NCI-H128 (cell line): ENCODE data around the gene TMEM30A.

ENCODE experiments used
- DNase-seq: peaks from one replicate; lab custom pipeline; 2025; ENCODE audit not compliant: unreplicated experiment; lab: John Stamatoyannopoulos, UW

Gene TMEM30A

DNA sequence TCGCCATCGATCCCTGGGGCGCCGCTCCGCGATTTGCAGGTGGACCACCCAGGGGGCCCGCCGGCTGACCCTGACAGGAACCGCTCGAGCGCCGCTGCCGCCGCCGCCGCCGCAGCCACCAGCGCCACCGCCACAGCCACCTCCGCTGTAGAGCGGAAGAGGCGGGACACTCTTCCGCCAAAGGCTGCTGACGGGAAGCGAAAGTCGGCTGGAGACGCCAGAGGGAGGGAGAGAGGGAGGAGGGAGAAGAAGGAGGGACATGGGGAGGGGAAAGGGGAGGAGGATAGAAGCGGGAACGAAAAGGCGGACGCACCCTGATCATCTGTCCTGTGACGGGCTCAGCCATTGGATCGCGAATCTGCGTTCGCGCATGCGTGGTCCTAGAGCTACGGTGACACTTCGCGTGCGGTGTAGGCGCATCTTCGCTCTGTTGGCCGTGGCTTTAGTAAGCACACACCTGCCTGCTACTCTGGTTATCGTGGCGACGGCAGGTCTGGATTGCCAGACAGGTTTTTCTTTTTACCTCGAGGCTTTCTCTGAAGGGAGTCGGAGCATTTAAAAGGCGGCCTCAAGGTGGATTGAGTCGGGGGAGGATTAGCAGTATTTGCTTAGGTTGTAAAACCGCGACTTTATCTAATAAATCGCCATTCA is at the start of gene TMEM30A:
TMEM30A (minus strand) TSS at position 161 of the 651 bp plus-strand sequence; CDS start at position 7, 154 bp downstream.
- DNase-seq, result peak; percentile 97

- DNase-seq, result no peak
Observed at GRCh38 chr6:75333676-75334200, 49.1 kb upstream of the TMEM30A start.

DNA sequence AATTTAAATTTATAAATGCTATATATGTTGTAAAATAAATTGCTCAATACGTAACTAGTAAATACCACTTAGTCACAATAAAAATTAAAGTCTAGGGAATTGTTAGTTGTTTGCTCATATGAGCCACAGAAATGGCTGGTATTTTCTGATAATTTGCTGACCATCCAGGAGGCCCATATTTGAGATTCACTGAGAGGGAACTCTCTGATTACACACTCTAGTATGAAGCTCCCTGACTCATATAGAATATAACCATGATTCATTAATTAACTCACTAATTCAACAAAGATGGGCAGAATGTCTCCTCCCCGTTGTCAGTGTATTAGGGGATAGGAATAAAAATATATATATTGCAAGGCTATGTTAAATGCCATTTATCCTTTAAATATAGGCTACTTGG is 46.6 kb upstream of the TMEM30A start:
- no peak for DNase-seq

DNA sequence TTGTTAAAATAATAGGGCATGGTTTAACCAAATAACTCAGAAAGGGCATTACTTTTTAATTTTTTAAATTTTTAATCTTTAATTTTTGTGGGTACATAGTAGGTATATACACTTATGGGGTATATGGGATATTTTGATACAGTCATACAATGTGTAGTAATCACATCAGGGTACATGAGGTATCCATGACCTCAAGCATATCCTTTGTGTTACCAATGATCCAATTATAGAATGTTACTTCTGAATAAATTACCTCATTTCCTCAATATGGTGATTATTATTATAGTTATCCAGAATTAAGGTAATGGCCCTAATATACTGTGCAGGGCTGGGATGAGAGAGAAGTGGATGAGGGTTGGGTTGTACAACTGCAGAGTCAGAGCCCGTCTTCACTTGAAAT is 45.1 kb upstream of the TMEM30A start:
- DNase-seq, result no peak

DNA sequence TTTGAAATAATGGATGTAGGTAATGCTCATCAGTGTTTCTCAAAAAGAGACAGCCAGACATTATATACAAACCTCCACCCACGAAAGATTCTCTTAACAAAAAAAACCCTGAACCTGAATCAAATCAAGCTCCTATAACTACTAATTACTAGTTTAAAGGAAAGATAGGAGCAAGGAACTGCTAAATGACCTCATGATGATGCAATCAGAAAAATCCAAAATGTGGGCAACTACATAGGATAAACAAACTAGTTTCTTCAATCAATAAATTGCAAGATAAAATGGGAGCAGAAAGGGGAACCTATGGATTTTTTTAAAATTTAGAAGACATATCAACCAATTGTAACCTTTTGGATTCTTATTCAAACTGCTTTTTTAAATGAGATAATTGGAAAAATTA is 43.2 kb upstream of the TMEM30A start:
- DNase-seq, result no peak

- DNase-seq, result no peak
Observed at GRCh38 chr6:75326557-75327258, 42.1 kb upstream of the TMEM30A start.

DNA sequence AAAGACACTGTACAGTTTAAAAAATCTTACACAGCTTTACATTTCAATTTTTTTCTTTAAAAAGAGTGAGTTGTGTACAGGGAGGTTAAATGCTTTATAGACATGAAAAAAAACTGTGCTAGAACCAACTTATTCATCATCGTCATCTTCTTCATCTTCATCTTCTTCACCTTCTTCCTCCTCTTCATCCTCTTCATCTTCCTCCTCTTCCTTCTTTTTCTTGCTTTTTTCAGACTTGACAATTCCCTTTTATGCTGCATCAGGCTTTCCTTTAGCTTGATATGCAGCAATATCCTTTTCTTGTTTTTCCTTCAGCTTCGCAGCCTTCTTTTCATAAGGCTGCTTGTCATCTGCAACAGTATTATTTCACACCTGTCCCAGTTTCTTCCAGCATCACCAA is 34.3 kb upstream of the TMEM30A start:
- no peak for DNase-seq

DNA sequence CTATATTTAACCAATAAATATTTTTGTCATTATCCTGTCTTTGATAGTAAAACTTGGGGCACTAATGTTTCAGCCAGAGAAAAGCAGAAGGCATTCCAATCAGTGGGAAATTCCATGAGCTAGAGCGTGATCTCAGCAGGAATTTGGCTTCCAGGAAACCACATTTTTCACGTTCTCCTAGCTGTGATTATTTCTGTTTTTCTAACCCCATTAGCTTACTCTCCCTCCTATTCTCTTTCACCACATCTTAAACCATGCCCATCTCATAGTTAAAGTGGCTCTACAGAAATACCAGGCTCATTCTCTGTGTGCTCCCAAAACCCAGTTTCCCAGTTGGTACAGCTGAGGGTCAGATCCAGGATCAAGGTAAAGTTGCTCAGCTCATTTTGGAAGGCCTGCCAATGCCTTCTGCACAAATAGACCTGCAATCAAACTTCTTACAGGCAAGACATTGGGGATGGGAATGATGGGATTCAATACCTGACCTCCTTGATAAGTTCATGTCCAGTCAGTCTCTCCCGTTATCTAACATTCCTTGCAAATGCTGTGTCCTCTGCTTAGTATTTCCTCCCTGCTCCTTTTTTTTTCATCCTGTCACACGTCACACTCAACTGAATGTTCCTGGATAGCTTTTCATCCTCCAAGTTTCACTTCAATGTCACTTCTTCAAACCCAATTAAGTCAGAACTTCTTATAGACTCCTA is 33.1 kb upstream of the TMEM30A start:
- no peak for DNase-seq

GRCh38 chr6:75315978-75316377 is 31.4 kb upstream of the TMEM30A start:
- DNase-seq, result no peak

- no peak for DNase-seq
Observed at GRCh38 chr6:75308250-75308988, 23.8 kb upstream of the TMEM30A start.

DNA sequence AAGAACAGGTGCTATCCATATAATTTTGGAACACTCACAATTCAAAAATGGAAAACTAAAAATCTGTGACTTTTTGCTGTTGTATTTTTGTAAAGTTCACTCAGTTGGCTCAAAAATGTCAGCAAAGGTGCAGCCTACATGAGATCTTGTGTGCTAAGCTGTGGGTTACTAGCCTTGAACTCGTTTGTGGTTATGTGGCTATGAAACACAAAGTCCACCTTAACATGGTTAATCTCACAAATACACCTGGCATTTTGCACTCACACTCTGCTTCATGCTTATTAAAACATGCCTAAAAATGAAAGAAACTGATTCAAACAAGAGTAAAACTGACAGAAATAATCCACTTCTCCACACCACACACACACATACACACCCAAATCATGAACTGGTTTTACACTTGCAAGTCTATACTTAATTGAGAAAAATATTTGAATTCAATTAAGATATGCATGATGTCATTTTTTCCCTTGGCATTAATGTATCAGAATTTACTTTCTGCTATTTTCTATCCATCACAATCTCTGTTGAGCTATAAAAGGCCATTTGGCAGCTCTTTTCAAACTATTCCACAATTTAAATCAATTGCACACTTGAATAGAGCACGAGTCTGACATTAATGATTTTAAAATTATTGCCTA is 22.9 kb upstream of the TMEM30A start:
- DNase-seq, result no peak

DNA sequence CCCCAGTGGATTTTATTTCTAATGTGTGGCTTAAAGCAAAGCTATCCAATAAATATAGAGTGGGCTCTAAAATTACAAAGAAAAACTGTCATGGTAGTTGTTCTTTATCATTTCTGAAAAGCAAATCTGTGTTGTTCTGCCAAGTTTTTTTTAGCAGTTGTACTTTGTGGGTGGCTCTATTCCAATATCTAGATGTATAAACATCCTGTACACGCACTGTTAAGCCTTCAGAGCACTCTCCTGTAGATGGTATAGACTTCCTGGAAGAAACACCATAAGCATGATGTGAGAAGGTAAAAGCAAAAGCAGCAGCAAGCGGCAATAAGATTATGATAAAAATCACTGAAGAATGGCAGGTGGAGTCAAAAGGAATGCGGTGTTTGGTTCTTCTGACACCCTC is 21.5 kb upstream of the TMEM30A start:
- DNase-seq, result no peak

DNA sequence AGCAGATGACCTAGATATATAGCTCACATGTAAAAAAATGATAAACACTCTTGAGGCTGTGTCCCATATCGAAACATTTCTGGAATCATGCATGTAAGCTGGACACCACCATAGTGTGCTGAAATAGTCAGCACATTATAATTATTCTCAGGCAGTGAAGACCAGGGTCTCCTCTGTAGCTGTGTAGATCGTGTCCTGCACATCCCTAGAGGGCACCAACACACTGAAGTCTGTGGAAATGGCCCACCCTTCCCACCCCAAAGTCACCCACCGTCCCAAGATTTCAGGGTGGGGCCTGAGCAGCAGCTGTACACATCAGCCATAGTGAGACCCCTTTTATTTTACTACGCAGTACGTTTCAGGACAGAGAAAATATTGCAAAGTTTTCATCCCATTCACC is 21.0 kb upstream of the TMEM30A start:
- DNase-seq, result no peak

GRCh38 chr6:75302280-75302679 is 17.7 kb upstream of the TMEM30A start:
- no peak for DNase-seq

GRCh38 chr6:75301537-75301936 is 16.9 kb upstream of the TMEM30A start:
- DNase-seq, result no peak

- DNase-seq, result no peak
Observed at GRCh38 chr6:75301088-75301487, 16.5 kb upstream of the TMEM30A start.

GRCh38 chr6:75300531-75300855 is 15.9 kb upstream of the TMEM30A start:
- no peak for DNase-seq

- no peak for DNase-seq
Observed at GRCh38 chr6:75299801-75300530, 15.4 kb upstream of the TMEM30A start.

- DNase-seq, result peak; percentile 7
Observed at GRCh38 chr6:75296811-75297779, 12.5 kb upstream of the TMEM30A start.
